GM18870 (cell line): Measurements from ENCODE around the gene C2orf92.
"Not testable (repeated sequence)": the region's sequence is repeated elsewhere in the genome, so short reads cannot be mapped to it uniquely, and the experiment has no call there.

Experiments
- ATAC-seq: cut with Tn5 transposase; IDR thresholded peaks from one replicate; pipeline ENCODE4 v1.9.1; 2021; ENCODE audit warnings: moderate library complexity; ENCODE audit not compliant: unreplicated experiment

Gene C2orf92

DNA sequence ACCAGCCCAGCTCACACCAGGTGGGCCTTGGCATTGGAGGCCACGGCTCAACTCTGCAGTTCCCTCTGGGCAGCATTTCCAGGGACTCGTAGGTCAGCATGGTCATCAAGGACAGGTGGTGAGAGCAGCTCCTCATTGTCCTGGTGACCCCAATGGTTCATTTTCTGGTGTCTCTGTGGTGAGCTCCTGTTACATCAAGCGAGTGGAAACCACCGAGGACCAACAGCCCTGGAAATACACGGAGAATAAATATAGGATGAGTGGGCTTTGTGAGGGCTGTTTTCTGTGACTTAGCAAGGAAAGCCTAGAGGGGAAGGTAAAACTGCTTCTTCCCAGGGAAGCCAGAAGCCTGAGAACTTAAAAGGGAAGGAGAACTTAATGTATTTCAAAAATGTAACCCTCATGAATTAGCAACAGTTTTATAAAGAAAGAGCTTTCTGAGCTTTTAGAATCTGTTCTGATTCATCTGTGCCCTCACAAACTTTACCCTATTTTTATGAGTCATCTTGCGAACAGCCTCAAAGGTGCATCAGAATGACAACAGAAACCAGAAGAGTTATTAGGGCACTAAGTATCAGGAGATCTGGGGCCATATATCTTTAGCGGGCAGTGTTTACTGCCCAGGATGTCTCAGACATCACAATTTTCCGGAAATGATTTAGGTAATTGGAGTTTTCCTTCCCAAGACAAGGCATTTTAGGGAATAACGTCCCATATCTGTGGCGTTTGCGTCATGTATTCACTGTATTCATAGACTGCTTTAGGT is 18.7 kb downstream of the C2orf92 start:
- peak; percentile 47 for ATAC-seq

DNA sequence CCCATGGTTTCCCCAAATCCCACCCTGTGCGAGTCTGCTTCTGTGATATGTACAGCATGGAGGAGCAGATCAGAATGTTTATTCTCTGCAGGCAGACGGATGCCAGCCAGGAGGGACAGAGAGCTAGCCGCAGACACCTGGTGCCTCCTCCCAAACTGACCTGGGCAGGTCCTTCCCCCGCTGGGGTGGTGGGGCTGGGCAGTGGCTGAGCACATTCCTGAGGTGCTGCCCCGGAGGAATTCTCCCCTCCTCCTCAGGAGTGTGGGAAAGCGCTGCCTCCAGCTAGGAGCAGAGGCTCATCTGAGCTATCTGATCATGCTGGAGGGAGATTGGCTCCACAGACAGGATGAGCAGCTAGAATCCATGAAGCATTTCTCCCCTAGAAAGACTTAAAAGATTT is 21.7 kb downstream of the C2orf92 start:
- no peak for ATAC-seq

DNA sequence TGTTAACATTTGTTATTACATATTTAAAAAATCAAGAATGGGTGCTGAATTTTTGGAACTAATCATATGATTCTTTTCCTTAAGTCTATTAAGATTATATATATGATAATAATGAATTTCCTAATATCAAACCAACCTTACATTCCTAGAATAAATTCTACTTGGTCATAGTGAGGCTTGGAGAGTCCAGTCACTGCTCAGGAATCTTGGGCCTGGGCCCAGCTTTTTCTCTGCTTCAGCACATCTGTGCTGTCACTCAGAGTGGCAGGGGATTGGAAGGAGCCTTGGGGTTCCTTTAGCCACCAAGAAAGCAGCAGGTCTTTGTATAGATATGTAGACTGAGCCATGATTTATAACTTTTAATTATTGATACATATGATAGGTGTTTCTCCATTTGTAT is 24.0 kb downstream of the C2orf92 start:
- ATAC-seq = no peak

DNA sequence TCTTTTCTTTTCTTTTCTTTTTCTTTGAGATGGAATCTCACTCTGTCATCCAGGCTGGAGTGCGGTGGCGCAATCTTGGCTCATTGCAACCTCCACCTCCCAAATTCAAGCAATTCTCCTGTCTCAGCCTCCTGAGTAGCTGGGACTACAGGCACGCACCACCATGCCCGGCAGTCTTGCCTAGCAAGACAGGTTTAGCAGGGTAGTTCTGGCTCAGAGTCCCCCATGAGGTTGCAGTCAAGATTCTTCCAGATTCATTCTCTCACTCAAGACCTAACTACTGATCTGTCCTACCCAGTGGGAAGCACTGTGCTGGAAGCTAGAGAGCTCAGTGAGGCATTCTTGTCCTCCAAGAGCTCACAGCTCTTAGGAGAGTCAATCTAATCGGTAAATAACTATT is 26.2 kb downstream of the C2orf92 start:
- no peak for ATAC-seq

DNA sequence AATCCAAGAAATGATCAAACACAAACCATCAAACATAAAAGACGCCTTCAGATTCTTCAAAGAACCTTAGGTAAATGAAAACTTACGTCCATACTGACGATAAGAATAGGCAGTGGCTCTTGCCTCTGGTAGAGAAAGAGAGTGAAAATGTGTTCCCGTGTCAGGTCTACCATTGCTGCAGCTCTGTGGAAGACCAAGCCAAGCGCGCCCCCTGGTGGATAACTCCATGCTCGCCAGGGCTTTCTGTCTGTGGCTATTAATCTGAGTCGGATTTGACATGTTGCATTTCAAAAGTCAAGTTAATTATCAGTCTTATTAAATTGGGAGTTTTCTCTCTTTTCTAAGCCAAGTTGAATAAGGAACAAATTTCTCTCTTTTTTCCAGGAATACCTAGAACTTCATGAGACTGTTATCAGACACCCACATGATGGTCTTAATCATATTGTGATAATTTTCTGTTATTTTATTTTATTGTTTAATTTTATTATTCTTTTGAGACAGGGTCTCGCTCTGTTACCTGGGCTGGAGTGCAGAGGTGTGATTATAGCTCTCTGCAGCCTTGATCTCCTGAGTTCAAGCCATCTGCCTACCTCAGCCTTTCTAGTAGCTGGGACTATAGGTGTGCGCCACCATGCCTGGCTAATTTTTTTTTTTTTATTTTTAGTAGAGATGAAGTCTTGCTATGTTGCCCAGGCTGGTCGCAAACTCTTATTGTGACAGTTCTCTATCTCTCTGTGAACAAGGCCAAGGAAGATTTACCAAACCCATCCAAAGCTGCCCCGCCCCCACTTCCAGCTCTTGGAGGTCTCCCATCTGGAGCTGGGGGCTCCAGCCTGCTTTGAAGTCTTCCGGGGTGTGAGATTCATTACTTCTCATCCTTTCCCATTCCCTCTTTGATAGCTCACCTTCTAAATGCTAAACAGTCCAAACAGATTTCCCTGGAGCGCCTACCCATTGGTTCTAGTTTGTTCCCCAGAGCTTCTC is 28.0 kb downstream of the C2orf92 start:
- peak; percentile 60 for ATAC-seq

DNA sequence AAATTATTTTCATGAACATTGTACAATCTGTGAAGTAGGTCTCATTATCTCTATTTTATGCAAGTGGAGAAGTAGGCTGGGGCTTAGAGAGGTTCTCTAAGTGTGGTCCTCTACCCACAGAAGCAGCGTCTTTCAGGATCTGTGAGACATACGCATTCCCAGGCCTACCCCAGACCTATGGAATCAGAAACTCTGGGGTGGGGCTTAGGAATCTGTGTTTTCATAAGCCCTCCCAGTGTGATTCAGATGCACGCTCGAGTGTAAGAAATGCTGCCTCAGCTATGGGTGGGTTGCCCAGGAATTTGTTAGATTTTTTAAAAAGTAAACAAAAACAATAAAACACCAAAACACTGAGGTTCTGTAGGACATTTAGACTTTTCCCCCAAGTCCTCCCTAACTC is 29.0 kb downstream of the C2orf92 start:
- no peak for ATAC-seq

DNA sequence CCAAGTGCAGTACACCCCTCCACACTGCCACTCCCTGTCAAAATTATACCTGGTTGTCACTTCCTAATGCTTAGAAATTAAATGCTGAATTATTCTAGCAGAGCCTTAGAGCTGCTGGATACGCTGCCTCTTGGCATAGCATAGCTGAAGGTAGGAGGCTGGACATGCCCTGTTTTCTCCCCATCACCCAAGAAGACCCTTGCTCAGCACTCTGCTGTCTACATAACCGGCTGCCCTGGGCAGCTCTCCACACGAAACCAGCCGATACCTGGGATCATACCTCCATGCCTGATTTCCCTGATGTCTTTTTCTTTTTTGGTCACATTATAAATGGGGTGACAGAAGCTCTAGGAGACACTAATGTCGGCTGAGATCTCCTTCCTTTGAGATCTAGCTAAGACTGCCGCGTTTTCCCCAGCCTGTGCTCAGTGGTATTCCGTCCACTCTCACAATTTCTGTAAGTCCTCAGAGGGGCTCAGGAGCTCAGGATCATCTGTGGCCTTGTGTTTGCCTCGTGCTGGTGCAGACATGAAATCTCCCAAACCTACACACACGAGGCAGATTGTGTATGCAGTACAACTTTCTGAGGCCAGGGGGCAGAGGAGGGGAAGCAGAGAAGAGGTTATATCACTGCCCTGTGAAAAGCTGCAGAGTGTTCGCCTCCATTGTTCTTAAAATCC is 30.4 kb downstream of the C2orf92 start:
- ATAC-seq = no peak

DNA sequence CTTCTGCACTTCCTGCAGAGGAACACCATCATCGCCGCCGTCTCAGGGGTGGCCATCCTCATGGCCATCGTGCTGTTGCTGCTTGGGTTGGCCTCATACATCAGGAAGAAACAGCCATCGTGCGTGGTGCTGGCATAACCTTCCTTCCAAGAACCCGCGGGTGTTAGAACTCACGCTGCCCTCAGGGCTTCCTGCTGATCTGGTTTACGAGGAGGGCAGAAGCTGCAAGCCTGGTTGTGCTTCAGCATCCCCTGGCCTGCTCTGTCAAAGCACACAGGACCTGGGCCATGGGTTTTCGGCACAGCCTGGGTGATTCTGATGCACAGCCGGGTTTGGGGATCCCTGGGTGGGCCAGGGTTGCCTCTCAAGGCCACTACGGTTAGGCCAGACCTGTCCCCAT is 31.7 kb downstream of the C2orf92 start:
- no peak for ATAC-seq

DNA sequence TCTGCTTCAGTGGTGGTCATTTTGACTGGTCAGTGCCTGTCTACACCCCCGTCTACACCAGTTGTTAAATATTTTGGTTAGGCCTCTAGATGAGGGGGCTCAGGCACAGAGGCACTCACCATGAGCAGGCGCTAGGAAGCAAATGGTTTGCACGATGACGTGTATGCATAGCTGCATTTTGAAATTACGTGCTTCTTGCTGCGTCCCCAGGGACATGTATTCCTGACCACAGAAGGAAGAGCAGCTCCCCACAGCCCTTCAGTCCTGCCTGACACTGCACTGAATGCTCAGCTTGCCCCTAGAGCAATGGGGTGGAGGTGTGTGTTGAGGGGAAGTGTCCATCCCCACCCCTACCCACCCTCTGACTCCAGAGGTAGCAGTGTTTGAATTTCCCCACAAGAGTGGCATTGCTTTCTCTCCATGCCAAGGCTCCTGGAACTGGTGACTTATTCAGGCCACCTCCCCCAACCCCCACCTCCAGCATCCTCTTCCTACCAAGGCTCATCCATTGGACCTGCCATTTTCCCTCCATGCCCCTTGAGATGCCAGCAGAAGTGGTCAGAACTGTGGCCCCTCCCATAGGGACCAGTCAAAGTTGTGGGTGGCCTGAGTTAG is 32.4 kb downstream of the C2orf92 start:
- ATAC-seq = no peak

DNA sequence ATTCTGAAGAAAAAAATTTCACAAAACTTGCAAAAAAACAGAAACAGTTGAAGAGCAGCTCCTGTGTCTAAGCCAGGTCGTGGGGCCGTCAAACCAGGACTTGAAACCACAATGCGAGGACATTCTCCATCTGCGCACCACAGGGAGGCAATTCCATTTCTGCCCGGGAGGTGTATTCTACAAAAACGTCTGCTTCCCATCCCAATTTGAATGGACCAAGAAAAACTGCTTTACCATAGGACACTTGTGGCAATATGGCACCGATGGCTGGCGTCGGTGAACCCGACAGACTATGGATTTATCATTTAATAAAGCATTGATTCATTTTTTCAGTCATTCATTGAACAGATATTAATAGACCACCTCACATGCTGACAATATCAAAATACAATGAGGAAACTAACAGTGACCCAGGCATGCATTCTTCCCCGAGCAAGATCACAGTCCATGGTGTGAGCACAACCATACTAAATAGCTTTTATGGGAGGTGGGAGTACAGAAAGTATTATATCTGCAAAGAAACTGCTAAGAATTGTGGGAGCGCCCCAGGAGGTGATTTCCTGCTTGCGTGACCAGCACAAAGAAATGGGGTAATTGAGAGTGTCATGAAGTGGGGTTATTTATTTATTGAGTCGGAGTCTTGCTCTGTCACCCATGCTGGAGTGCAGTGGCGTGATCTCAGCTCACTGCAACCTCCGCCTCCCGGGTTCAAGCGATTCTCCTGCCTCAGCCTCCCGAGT is 33.4 kb downstream of the C2orf92 start:
- no peak for ATAC-seq

DNA sequence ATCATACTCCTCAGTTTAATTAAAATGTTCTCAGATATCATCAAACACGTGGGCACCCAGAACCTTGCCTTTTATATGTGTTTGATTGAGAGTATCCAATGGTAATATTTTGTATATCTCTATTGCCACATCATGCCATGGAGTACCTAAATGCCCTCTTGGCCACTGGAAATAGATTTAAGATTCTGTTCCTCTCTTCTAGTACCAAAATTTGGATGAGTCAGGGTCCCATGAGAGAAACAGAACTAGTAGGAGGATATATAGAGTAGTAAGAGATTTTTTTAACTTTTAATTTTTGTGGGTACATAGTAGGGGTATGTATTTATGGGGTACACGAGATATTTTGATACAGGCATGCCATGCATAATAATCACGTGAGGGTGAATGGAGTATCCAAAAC is 34.2 kb downstream of the C2orf92 start:
- no peak for ATAC-seq

DNA sequence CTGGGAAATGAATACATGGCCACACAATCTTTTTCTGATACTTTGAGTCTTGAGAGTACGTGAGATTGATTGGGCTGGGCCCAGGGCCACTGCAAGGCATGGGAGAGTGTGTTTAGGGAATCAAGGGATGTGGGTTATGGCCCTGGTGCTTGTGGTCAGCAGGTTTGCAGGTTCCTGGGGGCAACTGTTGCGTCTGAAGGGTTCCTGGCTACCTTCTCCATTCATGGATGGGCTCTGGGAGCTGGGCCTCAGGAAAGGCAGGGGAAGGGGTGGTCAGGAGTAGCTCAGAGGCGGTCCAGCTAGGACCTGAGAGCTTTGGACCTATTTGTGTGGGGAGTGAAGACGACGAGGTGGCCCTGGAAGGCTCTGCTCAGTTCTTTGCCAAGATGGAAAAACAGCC is 35.5 kb downstream of the C2orf92 start:
- ATAC-seq = no peak

DNA sequence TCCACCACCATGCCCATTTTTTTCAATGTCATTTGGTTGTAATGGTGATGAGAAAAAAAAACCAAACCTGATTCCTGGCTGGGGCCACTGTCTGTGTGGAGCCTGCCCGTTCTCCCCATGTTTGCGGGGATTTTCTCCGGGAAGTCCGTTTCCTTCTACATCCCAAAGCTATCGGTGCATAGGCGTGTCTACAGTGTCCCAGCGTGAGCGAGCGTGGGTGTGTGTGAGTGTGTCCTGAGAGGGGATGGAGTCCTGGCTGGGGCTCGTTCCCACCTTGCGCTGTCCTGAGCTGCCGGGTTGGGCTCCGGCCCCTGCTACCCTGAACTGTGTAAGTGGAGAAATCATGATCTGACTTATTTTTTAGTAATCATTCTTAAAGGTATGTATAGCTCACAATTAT is 36.6 kb downstream of the C2orf92 start:
- no peak for ATAC-seq

DNA sequence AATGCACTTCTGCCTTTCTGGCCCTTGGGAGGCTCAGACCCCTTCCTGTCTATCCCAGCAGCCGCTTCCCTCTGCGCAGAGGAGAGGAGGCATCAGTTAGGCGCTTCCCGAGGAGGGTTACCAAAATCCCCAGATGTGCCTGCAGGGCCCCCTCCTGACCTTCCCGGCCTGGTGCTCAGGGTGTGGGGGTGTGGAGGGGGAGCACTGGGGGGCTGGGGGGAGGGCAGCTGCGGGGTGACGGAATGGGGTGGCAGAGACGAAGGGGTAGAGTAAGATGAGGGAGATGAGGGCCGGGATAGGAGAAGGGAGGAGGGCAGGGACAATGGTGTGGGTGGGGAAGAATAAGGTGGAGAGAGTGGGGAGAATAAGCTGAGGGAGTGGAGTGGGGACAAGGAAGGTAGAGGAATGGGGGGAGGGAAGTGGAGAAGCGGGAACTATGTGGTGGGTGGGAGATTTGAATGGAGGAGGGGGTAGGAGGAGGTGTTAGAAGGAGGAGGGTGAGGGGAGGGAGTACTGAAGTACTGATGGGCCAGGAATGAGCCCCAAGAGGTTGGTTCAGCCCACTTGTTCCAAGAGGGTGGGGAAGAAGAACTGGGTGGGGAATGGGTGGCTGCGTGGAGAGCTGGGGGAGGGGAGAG is 37.3 kb downstream of the C2orf92 start:
- no peak for ATAC-seq

DNA sequence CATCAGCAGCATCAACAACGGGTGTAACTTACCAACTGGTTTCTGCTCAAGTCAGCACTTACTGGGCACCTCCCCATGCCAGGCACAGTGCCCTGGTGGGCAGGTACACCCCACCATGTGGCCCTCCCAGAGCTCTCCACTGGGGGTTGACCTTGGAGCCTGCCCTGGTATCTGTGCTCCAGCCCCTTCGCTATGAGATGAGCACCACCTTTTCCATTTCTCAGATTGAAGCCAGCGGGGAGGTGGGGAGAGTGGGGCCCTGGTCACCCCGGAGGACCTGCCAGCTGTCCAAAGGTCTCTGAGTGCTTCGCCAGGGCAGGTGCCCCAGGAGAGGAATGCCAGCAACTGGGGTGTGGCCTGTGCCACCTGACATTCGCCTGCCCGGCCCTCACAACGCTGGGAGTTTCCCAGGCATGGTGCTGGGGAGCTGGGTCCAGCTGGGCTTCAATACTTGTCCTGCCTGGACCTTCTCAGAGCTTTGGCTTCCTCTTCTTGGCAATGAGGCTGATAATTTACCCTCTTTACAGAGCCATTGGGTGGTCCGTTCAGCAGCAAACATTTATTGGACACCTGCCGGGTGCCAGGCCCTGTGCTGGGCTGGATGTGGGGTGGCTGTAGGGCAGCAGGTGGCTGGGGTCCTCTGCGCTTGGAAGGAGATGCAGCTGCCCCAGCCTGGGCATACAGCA is 38.0 kb downstream of the C2orf92 start:
- ATAC-seq = no peak

DNA sequence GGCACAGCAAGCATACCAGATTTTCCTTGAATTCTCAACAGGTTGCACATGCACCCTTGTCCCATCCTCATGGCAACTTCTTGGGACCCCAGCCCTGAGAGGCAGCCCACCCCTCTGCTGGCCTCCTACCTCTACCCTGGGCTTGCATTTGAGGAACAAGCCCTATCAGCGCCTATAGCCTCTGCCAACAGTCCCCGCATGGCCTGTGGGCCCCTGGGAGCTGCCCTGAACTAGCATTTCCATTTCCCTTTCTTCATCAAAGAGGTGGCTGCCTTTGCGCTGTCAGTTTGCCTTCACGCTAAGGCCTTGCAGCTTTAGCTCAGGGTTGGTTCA is 38.5 kb downstream of the C2orf92 start:
- ATAC-seq = no peak

DNA sequence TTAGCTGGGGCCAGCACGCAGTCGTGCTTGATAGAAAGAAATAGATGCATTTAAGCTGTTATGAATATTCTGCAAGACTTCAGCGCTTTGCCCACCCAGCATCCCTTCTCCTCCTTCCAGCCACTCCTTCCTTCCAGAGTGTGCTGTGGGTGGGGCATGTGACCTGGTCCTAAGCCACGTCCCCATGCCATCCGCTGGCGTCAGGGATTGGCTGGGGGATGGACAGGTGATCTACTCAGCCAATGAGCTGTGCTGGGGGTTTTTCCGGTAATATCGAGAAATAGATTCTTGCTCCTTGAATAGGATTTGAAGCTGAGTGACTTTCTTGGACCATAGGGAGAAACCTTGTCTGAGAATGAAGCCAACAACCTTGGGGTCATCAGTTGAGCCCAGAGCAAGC is 39.1 kb downstream of the C2orf92 start:
- ATAC-seq = no peak

DNA sequence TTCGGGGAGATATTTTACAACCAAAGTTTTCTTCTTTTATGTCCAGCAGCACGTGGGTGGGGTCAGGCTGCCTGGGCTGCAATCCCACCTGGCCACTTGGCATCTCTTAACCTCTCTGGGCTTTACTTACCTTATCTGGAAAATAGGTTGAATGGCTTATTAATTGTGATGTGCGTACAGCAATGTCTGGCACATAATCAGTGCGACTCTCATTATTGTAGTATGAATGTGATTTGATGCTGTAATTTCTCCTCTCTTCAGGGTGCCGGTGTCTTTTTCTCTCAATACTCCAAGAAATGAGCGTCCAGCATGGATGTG is 41.8 kb downstream of the C2orf92 start:
- ATAC-seq = no peak

DNA sequence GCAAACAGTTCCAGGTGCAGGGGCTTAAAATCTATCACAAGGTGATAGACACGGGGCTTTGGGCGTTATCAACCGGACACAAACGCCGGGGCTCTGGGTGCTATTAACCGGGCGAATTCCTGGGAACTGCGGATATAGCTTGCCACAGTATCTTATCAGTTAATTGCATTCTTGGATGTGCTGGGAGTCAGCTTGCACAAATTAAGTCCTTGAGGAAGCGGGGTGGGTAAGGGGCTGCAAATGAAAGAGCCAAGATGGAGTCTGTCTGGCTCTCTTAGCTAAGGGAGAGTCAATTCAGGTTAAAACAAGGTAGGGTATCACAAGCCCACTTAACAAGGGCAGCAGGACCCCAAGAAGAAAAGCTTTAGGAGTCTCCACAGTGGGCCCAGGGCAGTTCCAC is 42.7 kb downstream of the C2orf92 start:
- ATAC-seq = not testable (repeated sequence)
